ENCODE results near the gene UAP1. TPM values are rescaled to one million over a fixed set of nuclear protein-coding genes. Genes with fewer than 3 reads are reported as not detected.
A peak's percentile ranks its signal among the peaks of the same experiment; 100 is the strongest.

Gene UAP1
- total RNA-seq, 2 donors from 2014 or later = 37.5 to 53.1 TPM

- H3K4me1 ChIP-seq = peaks cover 0 to 45% of the 10 kb centered on the region in 2 donors
- H3K36me3 ChIP-seq = no peaks in the 10 kb centered on the region
- H3K27ac ChIP-seq = peak overlapping the region; percentile 90 to 96
- no peak for DNase-seq (ENCODE audit: low spot score)
- H3K4me3 ChIP-seq = peak overlapping the region; percentile 49 to 50
- no peaks in the 10 kb centered on the region for H3K27me3 ChIP-seq
- TF ChIP-seq CTCF (IDR thresholded peaks at IDR 0.05) = peak in 1 of 2 donors; percentile 31
- H3K9me3 ChIP-seq = no peaks in the 10 kb centered on the region
Measured at GRCh38 chr1:162633081-162633762, 71.7 kb downstream of the UAP1 start.

- Histone ChIP-seq H3K36me3 (no peaks in the 10 kb centered on the region), H3K4me1 (peaks cover 0 to 37% of the 10 kb centered on the region in 2 donors), H3K27ac (peak overlapping the region; percentile 90 to 96), H3K9me3 (no peaks in the 10 kb centered on the region), H3K27me3 (no peaks in the 10 kb centered on the region), H3K4me3 (peak overlapping the region in 1 of 2 donors; percentile 50)
- no peak for DNase-seq (ENCODE audit: low spot score)
- TF ChIP-seq CTCF (IDR thresholded peaks at IDR 0.05) = no peak
Measured at GRCh38 chr1:162635418-162635817, 73.9 kb downstream of the UAP1 start.

GRCh38 chr1:162639718-162640117 is 78.2 kb downstream of the UAP1 start:
- DNase-seq (ENCODE audit: low spot score) = no peak
- Histone ChIP-seq H3K9me3 (no peaks in the 10 kb centered on the region), H3K4me1 (peaks cover 0 to 28% of the 10 kb centered on the region in 2 donors), H3K4me3 (no peak overlapping the region), H3K27ac (no peak overlapping the region), H3K36me3 (no peaks in the 10 kb centered on the region), H3K27me3 (no peaks in the 10 kb centered on the region)
- TF ChIP-seq CTCF (IDR thresholded peaks at IDR 0.05) = no peak

- Histone ChIP-seq H3K36me3 (no peaks in the 10 kb centered on the region), H3K4me3 (no peak overlapping the region), H3K27ac (no peak overlapping the region), H3K9me3 (no peaks in the 10 kb centered on the region), H3K27me3 (no peaks in the 10 kb centered on the region), H3K4me1 (peaks cover 0 to 15% of the 10 kb centered on the region in 2 donors)
- DNase-seq (ENCODE audit: low spot score) = no peak
- no peak for TF ChIP-seq CTCF (IDR thresholded peaks at IDR 0.05)
Measured at GRCh38 chr1:162641114-162641513, 79.6 kb downstream of the UAP1 start.

- H3K27ac ChIP-seq = no peak overlapping the region
- DNase-seq (ENCODE audit: low spot score) = no peak
- H3K9me3 ChIP-seq = no peaks in the 10 kb centered on the region
- H3K27me3 ChIP-seq = no peaks in the 10 kb centered on the region
- no peak overlapping the region for H3K4me3 ChIP-seq
- H3K4me1 ChIP-seq = peaks cover 0 to 18% of the 10 kb centered on the region in 2 donors
- TF ChIP-seq CTCF (IDR thresholded peaks at IDR 0.05) = no peak
- no peaks in the 10 kb centered on the region for H3K36me3 ChIP-seq
Measured at GRCh38 chr1:162644986-162645314, 83.4 kb downstream of the UAP1 start.

GRCh38 chr1:162645666-162646065 is 84.1 kb downstream of the UAP1 start:
- H3K4me1 ChIP-seq = peaks cover 0 to 18% of the 10 kb centered on the region in 2 donors
- no peak overlapping the region for H3K4me3 ChIP-seq
- no peak for TF ChIP-seq CTCF (IDR thresholded peaks at IDR 0.05)
- DNase-seq (ENCODE audit: low spot score) = no peak
- H3K36me3 ChIP-seq = no peaks in the 10 kb centered on the region
- no peaks in the 10 kb centered on the region for H3K9me3 ChIP-seq
- no peaks in the 10 kb centered on the region for H3K27me3 ChIP-seq
- no peak overlapping the region for H3K27ac ChIP-seq

Data from right atrium auricular region (tissue), 2 donors.